HG02678 (cell line): ENCODE data around the gene ANLN.
"Not testable (repeated sequence)": the region's sequence is repeated elsewhere in the genome, so short reads cannot be mapped to it uniquely, and the experiment has no call there.

Experiments used
- ATAC-seq: cut with Tn5 transposase; IDR thresholded peaks from one replicate; pipeline ENCODE4 v1.9.1; 2021; ENCODE audit warnings: mild to moderate bottlenecking, moderate library complexity; ENCODE audit not compliant: unreplicated experiment

Gene ANLN

DNA sequence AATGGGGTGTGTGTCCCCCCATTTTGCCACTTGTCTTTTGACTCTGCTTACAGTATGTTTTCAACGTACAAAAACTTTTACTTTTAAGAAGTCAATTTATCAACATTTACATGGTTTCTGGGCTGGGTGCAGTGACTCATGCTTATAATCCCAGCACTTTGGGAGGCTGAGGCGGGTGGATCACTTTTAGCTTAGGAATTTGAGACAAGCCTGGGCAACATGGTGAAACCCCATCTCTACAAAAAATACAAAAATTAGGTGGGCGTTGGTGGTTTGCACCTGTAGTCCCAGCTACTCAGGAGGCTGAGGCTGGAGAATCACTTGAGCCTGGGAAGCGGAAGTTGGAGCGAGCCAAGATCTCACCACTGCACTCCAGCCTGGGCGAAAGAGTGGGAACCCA lies 107.5 kb downstream of the ANLN start:
- ATAC-seq = not testable (repeated sequence)

DNA sequence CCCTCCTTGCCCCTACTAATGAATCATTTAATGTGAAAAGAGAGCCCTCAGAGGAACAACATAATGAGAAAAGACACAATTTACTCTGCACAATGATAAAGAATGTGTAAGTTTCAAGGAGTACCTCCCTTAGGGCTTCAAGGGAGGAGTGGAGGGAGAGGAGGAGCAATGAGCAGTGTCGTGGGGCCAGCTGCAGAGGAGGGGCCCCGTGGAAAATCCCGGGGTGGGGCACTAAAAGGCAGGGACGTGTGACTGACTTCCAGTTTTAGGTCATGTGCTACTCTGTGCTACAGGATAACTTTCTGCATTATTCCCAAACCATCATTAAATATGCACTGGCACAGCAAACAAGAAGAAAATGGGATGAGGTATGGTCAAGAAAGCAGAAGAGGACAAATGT lies 108.1 kb downstream of the ANLN start:
- no peak for ATAC-seq
